Loucy (cell line): ENCODE results near the gene PTPN3.

Source experiments
- H2AFZ ChIP-seq: fragments of 200-600 bp; sonication (generic); 2 replicates; pipeline ENCODE4 v1.6.0; 2016; ENCODE audit warnings: antibody characterized with exemption, mild to moderate bottlenecking, low read length, moderate library complexity
- H3F3A ChIP-seq: fragments of 200-600 bp; 2 replicates; pipeline ENCODE4 v1.6.0; 2016; ENCODE audit warnings: antibody characterized with exemption, low read depth, mild to moderate bottlenecking
- H3K27me3 ChIP-seq: fragments of 200-600 bp; sonication (generic); 2 replicates; pipeline ENCODE4 v1.6.1; 2014; ENCODE audit warnings: low read length, mild to moderate bottlenecking; ENCODE audit not compliant: insufficient read depth, poor library complexity, severe bottlenecking
- H3K36me3 ChIP-seq: fragments of 200-600 bp; sonication (generic); 2 replicates; pipeline ENCODE4 v1.6.1; 2016; ENCODE audit warnings: low read length; ENCODE audit not compliant: insufficient read depth
- H3K4me1 ChIP-seq: fragments of 200-600 bp; sonication (generic); 2 replicates; pipeline ENCODE4 v1.5.1; 2014; ENCODE audit warnings: low read length, mild to moderate bottlenecking; ENCODE audit not compliant: insufficient read depth, poor library complexity, severe bottlenecking
- H3K4me2 ChIP-seq: fragments of 200-600 bp; sonication (generic); 2 replicates; pipeline ENCODE4 v1.6.0; 2014; ENCODE audit warnings: antibody characterized with exemption, low read length, low read depth, mild to moderate bottlenecking; ENCODE audit not compliant: poor library complexity, severe bottlenecking
- H3K4me3 ChIP-seq: fragments of 200-600 bp; sonication (generic); 2 replicates; pipeline ENCODE4 v1.5.1; 2014; ENCODE audit warnings: low read length, mild to moderate bottlenecking, mixed read lengths; ENCODE audit not compliant: poor library complexity, severe bottlenecking
- H3K79me2 ChIP-seq: fragments of 200-600 bp; sonication (generic); 2 replicates; pipeline ENCODE4 v1.6.1; 2014; ENCODE audit warnings: low read length; ENCODE audit not compliant: insufficient read depth
- H3K9ac ChIP-seq: fragments of 200-600 bp; sonication (generic); 2 replicates; pipeline ENCODE4 v1.6.0; 2014; ENCODE audit warnings: mild to moderate bottlenecking, low read depth, low read length, moderate library complexity; ENCODE audit not compliant: poor library complexity, severe bottlenecking
- H3K9me2 ChIP-seq: fragments of 200-600 bp; sonication (generic); replicated peaks from 2 replicates; pipeline ENCODE4 v1.6.1; 2016; ENCODE audit warnings: low read depth, low read length, mixed read lengths
- H3K9me3 ChIP-seq: fragments of 200-600 bp; sonication (generic); 2 replicates; pipeline ENCODE4 v1.6.1; 2014; ENCODE audit warnings: mild to moderate bottlenecking, antibody characterized with exemption, low read length, low read depth; ENCODE audit not compliant: insufficient read depth
- H4K20me1 ChIP-seq: fragments of 200-600 bp; sonication (generic); 2 replicates; pipeline ENCODE4 v1.6.0; 2014; ENCODE audit warnings: antibody characterized with exemption, low read length, mild to moderate bottlenecking; ENCODE audit not compliant: insufficient read depth, poor library complexity, severe bottlenecking
- CTCF ChIP-seq: fragments of 200-600 bp; sonication (generic); conservative IDR thresholded peaks from 2 replicates; pipeline ENCODE4 v1.5.1; 2014; ENCODE audit warnings: mild to moderate bottlenecking, antibody characterized with exemption, low read length
- EZH2phosphoT487 ChIP-seq: fragments of 200-600 bp; IDR thresholded peaks from 2 replicates; pipeline ENCODE4 v1.6.1; 2018; ENCODE audit warnings: antibody characterized with exemption, mild to moderate bottlenecking, moderate library complexity, borderline replicate concordance

PTPN3 gene

GRCh38 chr9:109538346-109538745 is 40.2 kb upstream of the PTPN3 start:
- H3K4me3 ChIP-seq: no peak overlapping the region
- H3K9me2 ChIP-seq: no peaks in the 10 kb centered on the region
- H2AFZ ChIP-seq: no peak overlapping the region
- no peaks in the 10 kb centered on the region for H3K79me2 ChIP-seq
- no peaks in the 10 kb centered on the region for H3K27me3 ChIP-seq
- no peaks in the 10 kb centered on the region for H3K4me1 ChIP-seq
- no peaks in the 10 kb centered on the region for H4K20me1 ChIP-seq
- H3K4me2 ChIP-seq: no peak overlapping the region
- H3F3A ChIP-seq: no peaks in the 10 kb centered on the region
- H3K9me3 ChIP-seq: no peaks in the 10 kb centered on the region
- no peak overlapping the region for H3K9ac ChIP-seq
- TF ChIP-seq CTCF (no peak), EZH2phosphoT487 (no peak)
- no peaks in the 10 kb centered on the region for H3K36me3 ChIP-seq

- Histone ChIP-seq H3F3A (no peaks in the 10 kb centered on the region), H3K4me3 (no peak overlapping the region), H3K79me2 (no peaks in the 10 kb centered on the region), H2AFZ (no peak overlapping the region), H3K9me2 (no peaks in the 10 kb centered on the region), H3K27me3 (no peaks in the 10 kb centered on the region), H3K4me1 (no peaks in the 10 kb centered on the region), H3K4me2 (no peak overlapping the region), H4K20me1 (no peaks in the 10 kb centered on the region), H3K9me3 (no peaks in the 10 kb centered on the region), H3K36me3 (no peaks in the 10 kb centered on the region), H3K9ac (no peak overlapping the region)
- no peak for TF ChIP-seq CTCF
- TF ChIP-seq EZH2phosphoT487: no peak
These were observed 39.2 kb upstream of the PTPN3 start for GRCh38 chr9:109537288-109537687.

GRCh38 chr9:109536859-109537258 is 38.8 kb upstream of the PTPN3 start:
- Histone ChIP-seq H3K9ac (no peak overlapping the region), H3K36me3 (no peaks in the 10 kb centered on the region), H3K4me2 (no peak overlapping the region), H3K79me2 (no peaks in the 10 kb centered on the region), H3K9me3 (no peaks in the 10 kb centered on the region), H2AFZ (no peak overlapping the region), H3K4me3 (no peak overlapping the region), H3K4me1 (no peaks in the 10 kb centered on the region), H3K27me3 (no peaks in the 10 kb centered on the region), H3K9me2 (no peaks in the 10 kb centered on the region), H3F3A (no peaks in the 10 kb centered on the region), H4K20me1 (no peaks in the 10 kb centered on the region)
- TF ChIP-seq CTCF (no peak), EZH2phosphoT487 (no peak)
